HEK293T (cell line): Measurements from ENCODE around the gene CINP.

Experiments
- BHLHE40 ChIP-seq: fragments of 450-650 bp; IDR thresholded peaks from 2 replicates; pipeline ENCODE4 v1.6.1; 2016; ENCODE audit warnings: mild to moderate bottlenecking, moderate library complexity, borderline replicate concordance
- CTBP1 ChIP-seq: fragments of 450-650 bp; IDR thresholded peaks from 2 replicates; pipeline ENCODE4 v1.6.1; 2016; ENCODE audit warnings: borderline replicate concordance
- FOXA1 ChIP-seq: fragments of 450-650 bp; IDR thresholded peaks from 2 replicates; pipeline ENCODE4 v1.6.1; 2016; ENCODE audit warnings: mild to moderate bottlenecking
- FOXM1 ChIP-seq: fragments of 450-650 bp; IDR thresholded peaks from 2 replicates; pipeline ENCODE4 v1.6.1; 2017; ENCODE audit warnings: mild to moderate bottlenecking, borderline replicate concordance
- SUZ12 ChIP-seq: fragments of 450-650 bp; IDR thresholded peaks from 2 replicates; pipeline ENCODE4 v1.6.1; 2016; ENCODE audit warnings: mild to moderate bottlenecking

- TF ChIP-seq BHLHE40 (no peak), CTBP1 (no peak), SUZ12 (no peak), FOXM1 (no peak), FOXA1 (no peak)
These were observed 32.2 kb upstream of the CINP start for GRCh38 chr14:102394717-102395375.
